ENCODE data around the gene IGFL2. TPM values are rescaled to one million over a fixed set of nuclear protein-coding genes. Genes with fewer than 3 reads are reported as not detected.

Gene IGFL2
- polyA plus RNA-seq, 1 of the 3 experiments (the other 2 are of a cell fraction) = 0.23 TPM

DNA sequence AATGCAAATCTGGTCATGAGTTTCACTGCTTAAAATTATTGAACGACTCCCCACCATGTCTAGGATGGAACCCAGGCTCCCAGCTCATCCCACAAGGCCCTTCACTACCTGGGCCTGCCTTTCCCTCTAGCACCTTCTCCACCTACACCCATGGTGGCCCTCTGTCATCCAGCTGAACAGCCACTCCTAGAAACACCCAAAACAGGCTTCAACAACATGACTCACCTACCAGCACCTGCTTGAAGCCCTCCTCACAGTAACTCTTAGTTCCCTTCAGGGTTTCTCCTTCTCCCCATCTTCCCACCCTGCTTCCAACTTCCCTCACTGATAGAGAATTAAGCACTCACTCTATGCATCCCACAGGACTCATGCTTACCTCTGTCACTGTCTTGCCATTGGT lies 6.6 kb upstream of the IGFL2 start:
- Histone ChIP-seq H3K4me3 (ENCODE audit: low read depth in 2 of 2, low read length in 1 of 2) (no peak overlapping the region), H3K9me2 (no peaks in the 10 kb centered on the region), H3K79me2 (ENCODE audit: insufficient read depth) (no peaks in the 10 kb centered on the region), H3F3A (replicated peaks; ENCODE audit: insufficient read depth) (no peaks in the 10 kb centered on the region), H3K36me3 (replicated peaks in 1 of 2; ENCODE audit: control insufficient read depth in 1 of 2, insufficient read depth in 2 of 2, low read length in 1 of 2) (no peaks in the 10 kb centered on the region), H3K27ac (ENCODE audit: low read depth in 2 of 2, low read length in 1 of 2) (no peak overlapping the region), H4K20me1 (ENCODE audit: insufficient read depth) (no peaks in the 10 kb centered on the region), H3K9me3 (no peaks in the 10 kb centered on the region), H2AFZ (ENCODE audit: low read depth) (no peak overlapping the region), H3K4me2 (no peak overlapping the region), H3K9ac (no peak overlapping the region), H3K4me1 (ENCODE audit: control insufficient read depth in 1 of 2, insufficient read depth in 2 of 2, low read depth in 1 of 2, low read length in 1 of 2) (no peaks in the 10 kb centered on the region), H3K27me3 (ENCODE audit: insufficient read depth) (no peaks in the 10 kb centered on the region)
- DNase-seq = no peak
- WGBS (ENCODE audit: low lambda C conversion rate) = 0% methylated on average over 1 of the region's 1 CpG
- CTCF ChIA-PET = no interaction called here
- TF ChIP-seq FOXJ3 (CRISPR knock-in tag; IDR thresholded peaks at IDR 0.05) (no peak), GATA2 (CRISPR knock-in tag; IDR thresholded peaks at IDR 0.05) (no peak), TAF1 (IDR thresholded peaks at IDR 0.05; ENCODE audit: borderline replicate concordance, low read depth, low read length) (no peak), FOSL2 (IDR thresholded peaks at IDR 0.05; ENCODE audit: borderline replicate concordance, low read depth) (no peak), TCF12 (IDR thresholded peaks at IDR 0.05) (no peak), NFIC (IDR thresholded peaks at IDR 0.05; ENCODE audit: borderline replicate concordance) (no peak)
- TF ChIP-seq, protein P1, sequence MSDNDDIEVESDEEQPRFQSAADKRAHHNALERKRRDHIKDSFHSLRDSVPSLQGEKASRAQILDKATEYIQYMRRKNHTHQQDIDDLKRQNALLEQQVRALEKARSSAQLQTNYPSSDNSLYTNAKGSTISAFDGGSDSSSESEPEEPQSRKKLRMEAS (IDR thresholded peaks at IDR 0.05; ENCODE audit: low read depth) = no peak
- TF ChIP-seq, protein P2, sequence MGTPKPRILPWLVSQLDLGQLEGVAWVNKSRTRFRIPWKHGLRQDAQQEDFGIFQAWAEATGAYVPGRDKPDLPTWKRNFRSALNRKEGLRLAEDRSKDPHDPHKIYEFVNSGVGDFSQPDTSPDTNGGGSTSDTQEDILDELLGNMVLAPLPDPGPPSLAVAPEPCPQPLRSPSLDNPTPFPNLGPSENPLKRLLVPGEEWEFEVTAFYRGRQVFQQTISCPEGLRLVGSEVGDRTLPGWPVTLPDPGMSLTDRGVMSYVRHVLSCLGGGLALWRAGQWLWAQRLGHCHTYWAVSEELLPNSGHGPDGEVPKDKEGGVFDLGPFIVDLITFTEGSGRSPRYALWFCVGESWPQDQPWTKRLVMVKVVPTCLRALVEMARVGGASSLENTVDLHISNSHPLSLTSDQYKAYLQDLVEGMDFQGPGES (IDR thresholded peaks at IDR 0.05; ENCODE audit: low read depth, low read length) = no peak
- POLR2A ChIA-PET = no interaction called here

DNA sequence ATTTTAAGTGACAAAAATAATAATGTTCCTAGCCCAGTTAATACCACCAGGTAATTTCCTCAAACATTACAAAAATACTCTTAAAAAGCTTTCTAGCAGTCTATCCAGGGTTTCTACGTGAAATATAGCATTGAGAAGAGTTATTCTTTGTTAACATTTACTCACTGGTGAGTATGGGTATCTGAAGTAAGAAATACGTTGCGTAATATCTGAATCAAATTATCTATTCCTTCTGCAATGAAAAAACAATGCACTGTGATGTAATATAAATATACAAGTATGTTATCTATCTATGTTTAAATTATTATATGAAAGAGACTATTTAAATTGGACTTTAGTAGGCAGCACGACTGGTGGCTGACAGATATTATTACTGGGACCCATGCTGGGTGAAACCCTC lies 5.7 kb upstream of the IGFL2 start:
- no peak overlapping the region for H3K9ac ChIP-seq
- no peak for DNase-seq
- H2AFZ ChIP-seq (ENCODE audit: low read depth) = no peak overlapping the region
- CTCF ChIA-PET = interaction anchor here (1.0 to 2.2 kb wide), 2 partner anchors 17 to 114 kb away, joined by 3 to 5 read pairs; no protein-coding TSS in a partner anchor
- H3K9me3 ChIP-seq = no peaks in the 10 kb centered on the region
- no peak overlapping the region for H3K4me3 ChIP-seq (ENCODE audit: low read depth in 2 of 2, low read length in 1 of 2)
- H3K27me3 ChIP-seq (ENCODE audit: insufficient read depth) = no peaks in the 10 kb centered on the region
- H3K9me2 ChIP-seq = no peaks in the 10 kb centered on the region
- H3K4me2 ChIP-seq = no peak overlapping the region
- no peaks in the 10 kb centered on the region for H3K79me2 ChIP-seq (ENCODE audit: insufficient read depth)
- H3F3A ChIP-seq (replicated peaks; ENCODE audit: insufficient read depth) = no peaks in the 10 kb centered on the region
- WGBS (ENCODE audit: low lambda C conversion rate) = 36% methylated on average over 4 of the region's 4 CpGs
- H3K36me3 ChIP-seq (replicated peaks in 1 of 2; ENCODE audit: control insufficient read depth in 1 of 2, insufficient read depth in 2 of 2, low read length in 1 of 2) = no peaks in the 10 kb centered on the region
- TF ChIP-seq CHD2 (IDR thresholded peaks at IDR 0.05; ENCODE audit: low read length, partially characterized antibody) (no peak), MEF2A (IDR thresholded peaks at IDR 0.05; ENCODE audit: borderline replicate concordance, low read depth) (no peak), TAF1 (IDR thresholded peaks at IDR 0.05; ENCODE audit: borderline replicate concordance, low read depth, low read length) (no peak), SMC3 (IDR thresholded peaks at IDR 0.05; ENCODE audit: low read depth, low read length) (no peak), ELF1 (IDR thresholded peaks at IDR 0.05) (no peak), RAD21 (IDR thresholded peaks at IDR 0.05; ENCODE audit: low read length) (no peak), TCF12 (IDR thresholded peaks at IDR 0.05) (no peak), RXRA (IDR thresholded peaks at IDR 0.05; ENCODE audit: borderline replicate concordance, low read depth) (no peak)
- TF ChIP-seq, protein P3, sequence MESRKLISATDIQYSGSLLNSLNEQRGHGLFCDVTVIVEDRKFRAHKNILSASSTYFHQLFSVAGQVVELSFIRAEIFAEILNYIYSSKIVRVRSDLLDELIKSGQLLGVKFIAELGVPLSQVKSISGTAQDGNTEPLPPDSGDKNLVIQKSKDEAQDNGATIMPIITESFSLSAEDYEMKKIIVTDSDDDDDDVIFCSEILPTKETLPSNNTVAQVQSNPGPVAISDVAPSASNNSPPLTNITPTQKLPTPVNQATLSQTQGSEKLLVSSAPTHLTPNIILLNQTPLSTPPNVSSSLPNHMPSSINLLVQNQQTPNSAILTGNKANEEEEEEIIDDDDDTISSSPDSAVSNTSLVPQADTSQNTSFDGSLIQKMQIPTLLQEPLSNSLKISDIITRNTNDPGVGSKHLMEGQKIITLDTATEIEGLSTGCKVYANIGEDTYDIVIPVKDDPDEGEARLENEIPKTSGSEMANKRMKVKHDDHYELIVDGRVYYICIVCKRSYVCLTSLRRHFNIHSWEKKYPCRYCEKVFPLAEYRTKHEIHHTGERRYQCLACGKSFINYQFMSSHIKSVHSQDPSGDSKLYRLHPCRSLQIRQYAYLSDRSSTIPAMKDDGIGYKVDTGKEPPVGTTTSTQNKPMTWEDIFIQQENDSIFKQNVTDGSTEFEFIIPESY (IDR thresholded peaks at IDR 0.05; ENCODE audit: borderline replicate concordance, low read depth) = no peak
- TF ChIP-seq, protein P4, sequence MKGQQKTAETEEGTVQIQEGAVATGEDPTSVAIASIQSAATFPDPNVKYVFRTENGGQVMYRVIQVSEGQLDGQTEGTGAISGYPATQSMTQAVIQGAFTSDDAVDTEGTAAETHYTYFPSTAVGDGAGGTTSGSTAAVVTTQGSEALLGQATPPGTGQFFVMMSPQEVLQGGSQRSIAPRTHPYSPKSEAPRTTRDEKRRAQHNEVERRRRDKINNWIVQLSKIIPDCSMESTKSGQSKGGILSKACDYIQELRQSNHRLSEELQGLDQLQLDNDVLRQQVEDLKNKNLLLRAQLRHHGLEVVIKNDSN (IDR thresholded peaks at IDR 0.05; ENCODE audit: borderline replicate concordance, low read depth) = no peak
- TF ChIP-seq, protein P2 (IDR thresholded peaks at IDR 0.05; ENCODE audit: low read depth, low read length) = no peak
- no peaks in the 10 kb centered on the region for H3K4me1 ChIP-seq (ENCODE audit: control insufficient read depth in 1 of 2, insufficient read depth in 2 of 2, low read depth in 1 of 2, low read length in 1 of 2)
- POLR2A ChIA-PET = no interaction called here
- H4K20me1 ChIP-seq (ENCODE audit: insufficient read depth) = no peaks in the 10 kb centered on the region
- no peak overlapping the region for H3K27ac ChIP-seq (ENCODE audit: low read depth in 2 of 2, low read length in 1 of 2)
